GM04504 (cell line): ENCODE data around the gene EEF1AKMT4.

Experiments used
- DNase-seq: peaks from one replicate; pipeline ENCODE4 v3.0.0-alpha.2; 2012; ENCODE audit warnings: low read depth

The EEF1AKMT4 gene

DNA sequence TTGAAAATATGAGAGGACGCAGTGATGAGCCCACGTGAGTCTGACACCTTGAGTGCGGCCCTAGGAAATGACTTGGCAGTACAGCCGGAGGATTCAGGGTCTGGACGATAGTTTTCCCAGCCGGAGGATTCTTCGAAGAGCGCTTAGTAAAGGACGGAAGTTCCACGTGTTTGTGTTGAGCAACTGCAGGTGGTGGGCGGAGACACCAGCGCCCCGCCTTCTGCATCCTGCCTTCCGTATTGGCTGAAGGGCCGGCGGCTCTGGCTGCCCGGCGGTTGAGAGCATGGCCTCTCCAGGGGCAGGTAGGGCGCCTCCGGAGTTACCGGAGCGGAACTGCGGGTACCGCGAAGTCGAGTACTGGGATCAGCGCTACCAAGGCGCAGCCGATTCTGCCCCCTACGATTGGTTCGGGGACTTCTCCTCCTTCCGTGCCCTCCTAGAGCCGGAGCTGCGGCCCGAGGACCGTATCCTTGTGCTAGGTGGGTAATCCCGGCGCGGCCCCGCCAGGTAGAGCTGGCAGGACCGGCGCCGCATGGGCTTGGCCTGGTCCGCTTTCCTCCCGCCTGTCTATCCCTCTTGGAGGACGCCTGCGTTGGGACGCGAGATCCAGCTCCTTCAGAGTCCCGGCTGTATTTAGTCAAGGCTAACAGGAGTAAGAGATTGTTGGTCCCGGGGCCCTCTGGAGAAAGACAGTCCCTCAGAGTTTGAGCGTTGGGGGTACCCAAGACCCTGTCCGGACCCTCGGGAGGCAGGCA is at the start of gene EEF1AKMT4:
Gene EEF1AKMT4 (plus strand): TSS at position 261 of the 755 bp plus-strand sequence. CDS start 23 bp downstream, at position 284.
- DNase-seq, result peak; percentile 93

DNA sequence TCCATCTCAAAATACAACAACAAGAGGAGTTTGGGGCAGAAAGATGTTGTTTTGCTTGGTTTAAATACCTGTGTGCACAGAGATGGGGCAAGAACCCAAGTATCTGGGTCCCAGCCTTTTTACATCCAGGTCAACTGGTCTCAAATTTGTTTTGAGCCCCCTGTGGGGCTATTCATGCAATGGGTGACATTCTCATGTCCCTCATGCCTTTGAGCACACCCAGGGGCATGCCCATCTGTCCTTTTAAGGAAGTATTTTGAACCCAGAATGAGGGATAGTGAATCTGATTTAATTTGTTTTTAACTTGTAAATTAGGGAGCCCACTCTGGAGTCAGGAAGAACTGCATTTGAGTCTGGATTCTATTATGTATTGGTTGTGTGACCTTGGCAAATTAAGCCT is 48.6 kb upstream of the EEF1AKMT4 start:
- no peak for DNase-seq

DNA sequence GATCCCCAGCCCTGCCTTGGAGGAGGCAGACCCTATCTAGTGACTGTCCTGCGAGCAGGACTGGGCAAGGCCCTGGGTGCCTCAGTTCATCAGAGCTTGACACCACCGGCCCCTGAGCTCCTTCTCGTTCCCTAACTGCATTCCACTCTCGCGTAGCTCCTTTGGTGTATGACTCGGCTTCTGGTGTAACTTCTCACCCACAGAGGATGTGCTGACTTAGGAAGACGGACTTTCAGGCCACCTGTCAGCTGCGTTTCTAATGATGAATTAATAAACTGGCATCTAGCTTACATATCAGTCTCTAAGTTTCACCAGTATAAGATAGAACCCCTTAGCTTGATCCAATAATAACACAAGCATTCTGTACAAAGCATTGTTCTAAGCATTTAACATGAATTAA is 45.9 kb upstream of the EEF1AKMT4 start:
- DNase-seq, result no peak

DNA sequence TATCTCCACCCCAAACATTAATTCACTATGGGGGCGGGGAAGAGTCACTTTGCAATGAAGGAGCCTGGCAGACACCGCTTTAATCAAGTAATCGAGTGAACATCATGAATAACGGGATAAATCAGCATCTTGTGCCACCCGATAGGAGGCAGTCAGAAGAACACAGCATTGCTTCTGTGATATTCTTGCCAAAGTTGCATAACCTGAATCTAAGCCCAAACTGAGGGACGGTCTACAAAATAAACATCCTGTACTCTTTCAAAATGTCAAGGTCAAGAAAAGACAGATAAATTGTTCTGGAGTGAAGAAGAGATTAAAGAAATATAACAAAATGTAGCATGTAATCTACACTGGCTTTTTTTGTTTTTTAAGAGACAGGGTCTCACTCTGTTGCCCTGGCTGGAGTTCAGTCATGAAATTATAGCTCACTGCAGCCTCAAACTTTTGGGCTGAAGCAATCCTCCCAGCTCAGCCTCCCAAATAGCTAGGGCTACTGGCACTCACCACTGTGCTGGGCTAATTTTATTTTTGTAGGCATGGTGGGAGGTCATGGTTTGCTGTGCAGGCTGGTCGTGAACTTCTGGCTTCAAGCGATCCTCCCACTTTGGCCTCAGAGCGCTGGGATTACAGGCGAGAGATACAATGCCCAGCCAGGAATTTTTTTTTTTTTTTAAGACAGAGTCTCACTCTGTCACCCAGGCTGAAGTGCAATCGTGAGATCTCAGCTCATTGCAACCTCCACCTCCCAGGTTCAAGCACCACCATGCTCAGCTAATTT is 40.1 kb upstream of the EEF1AKMT4 start:
- no peak for DNase-seq

DNA sequence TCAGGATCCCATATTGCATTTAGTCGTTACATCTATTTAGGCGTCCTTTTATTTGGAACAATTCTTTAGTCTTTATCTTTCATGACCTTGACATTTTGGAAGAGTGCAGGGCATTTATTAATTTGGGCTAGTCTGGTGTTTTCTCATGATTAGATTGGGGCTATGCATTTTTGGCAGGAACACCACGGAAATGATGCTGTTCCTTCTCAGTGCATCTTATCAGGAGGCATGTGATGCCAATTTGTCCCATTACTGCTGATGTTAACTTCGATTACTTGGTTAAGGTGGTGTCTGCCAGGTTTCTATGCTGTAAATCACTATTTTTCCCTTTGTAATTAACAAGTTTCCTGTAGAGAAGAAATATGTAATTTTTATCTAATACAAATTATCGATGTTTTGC is 38.2 kb upstream of the EEF1AKMT4 start:
- no peak for DNase-seq

DNA sequence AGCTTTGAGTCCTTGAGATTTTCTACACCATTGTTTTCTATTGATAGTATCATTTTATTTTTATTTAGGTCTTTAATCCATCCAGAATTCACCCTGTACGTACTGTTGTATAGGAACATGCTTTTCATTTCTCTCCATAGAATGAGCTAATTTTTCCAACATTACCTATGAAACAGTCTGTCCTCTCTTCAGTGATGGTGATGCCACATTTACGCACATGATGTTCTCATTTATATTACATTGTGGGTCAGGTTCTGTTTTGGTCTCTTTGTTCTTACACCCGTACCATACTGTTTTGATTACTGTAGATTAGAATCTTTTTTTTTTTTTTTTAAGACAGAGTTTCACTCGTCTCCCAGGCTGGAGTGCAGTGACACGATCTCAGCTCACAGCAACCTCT is 37.8 kb upstream of the EEF1AKMT4 start:
- no peak for DNase-seq

DNA sequence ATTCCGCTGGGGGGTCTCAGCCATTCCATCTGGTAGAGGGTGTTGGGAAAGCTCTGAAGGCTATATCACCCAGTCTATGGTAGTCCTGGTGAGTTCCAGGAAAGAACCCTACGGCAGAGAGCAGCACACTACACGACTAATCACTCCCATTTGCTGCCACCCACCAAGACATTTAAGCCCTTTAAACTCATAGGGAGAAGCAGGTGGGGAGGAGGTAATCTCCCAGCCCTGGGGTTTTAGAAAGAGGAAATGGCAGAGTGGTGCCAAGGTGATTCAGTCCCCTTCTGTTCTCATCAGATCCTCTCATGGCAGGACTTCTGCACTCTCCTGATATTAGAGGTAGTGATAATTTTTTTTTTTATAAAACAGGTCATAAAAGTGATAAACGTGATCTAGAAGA is 30.7 kb upstream of the EEF1AKMT4 start:
- DNase-seq, result no peak

DNA sequence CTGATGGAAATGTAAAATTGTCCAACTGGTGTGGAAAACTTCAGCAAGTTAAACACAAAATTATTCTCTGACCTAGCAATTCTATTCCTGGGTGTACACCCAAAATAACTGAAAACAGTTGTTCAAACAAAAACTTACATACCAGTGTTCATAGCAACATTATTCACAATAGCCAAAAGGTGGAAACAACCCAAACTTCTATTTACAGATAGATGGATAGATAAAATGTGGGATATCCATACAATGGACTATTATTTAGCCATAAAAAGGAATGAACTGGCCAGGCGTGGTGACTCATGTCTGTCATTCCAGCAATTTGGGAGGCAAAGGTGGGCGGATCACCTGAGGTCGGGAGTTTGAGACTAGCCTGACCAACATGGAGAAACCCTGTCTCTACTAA is 27.0 kb upstream of the EEF1AKMT4 start:
- no peak for DNase-seq

DNA sequence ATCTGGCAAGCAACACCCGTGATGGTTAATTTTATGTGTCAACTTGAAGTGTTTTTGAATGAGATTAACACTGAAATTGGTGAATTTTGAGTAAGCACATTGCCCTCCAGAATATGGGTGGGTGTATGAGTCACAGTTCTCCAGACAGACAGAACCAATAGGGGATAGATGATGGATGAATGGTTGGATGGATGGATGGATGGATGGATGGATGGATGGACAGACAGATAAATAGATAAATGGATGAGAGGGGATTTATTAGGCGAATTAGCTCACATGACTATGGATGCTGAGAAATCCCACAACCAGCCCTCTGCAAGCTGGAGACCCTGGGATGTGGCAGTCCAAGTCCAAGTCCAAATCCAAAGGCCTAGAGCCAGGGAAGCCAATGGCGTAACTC is 25.5 kb upstream of the EEF1AKMT4 start:
- DNase-seq, result no peak

DNA sequence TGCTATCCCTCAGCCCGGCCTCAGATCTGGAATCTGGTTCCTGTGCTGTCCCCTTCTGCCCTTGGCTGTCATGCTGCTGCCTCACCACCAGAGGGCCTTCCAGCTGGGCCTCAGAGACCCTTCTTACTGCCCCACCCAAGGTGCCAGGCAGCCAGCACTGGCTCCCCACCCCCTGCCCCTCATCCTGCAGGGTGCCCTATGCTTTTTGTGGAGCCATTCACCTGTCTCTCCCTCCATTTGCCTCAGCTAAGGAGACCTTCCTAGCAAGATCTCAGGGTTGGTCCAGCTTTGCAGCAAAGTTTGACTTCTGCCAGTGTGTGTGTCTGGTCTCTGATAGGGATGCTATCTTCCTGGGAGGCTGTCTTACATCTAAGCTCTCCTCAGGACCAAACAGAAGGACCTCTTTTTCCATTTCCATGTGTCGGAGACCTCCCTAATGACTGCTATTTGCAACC is 22.0 kb upstream of the EEF1AKMT4 start:
- no peak for DNase-seq

DNA sequence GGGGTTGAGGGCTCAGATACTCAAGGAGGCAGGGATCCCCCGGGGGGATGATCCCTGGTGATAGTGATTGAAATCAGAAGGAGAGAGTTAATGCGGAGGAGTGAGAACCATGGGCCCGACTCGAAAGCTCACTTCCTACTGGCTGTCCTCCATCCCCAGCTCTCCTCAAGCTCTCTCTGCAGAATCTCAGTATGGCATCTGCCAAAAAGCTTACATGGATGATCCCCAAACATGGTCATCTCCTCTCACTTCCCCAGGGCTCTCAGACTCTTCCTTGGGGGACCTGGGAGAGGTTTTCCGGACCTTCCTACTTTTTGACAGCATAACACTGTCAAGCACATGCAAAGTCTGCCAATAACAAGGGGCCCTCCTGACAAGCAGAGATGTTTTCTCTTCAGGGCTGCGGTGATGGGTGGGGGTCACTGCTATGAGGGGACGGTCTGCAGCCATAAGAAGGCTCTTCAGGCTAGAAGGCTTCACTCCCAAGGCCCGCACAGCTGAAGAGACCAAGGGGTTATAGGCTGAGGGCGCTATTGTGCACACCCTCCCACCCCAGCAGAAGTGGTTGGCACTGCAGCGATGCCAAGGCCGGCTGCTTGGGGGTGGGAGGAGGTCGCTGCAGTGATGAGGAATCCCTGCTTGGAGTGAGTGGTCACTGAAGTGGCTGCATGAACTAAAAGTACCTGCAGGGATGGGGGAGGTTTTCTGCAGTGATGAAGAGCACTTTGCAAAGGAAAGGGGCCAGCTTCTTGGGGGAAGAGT is 20.9 kb upstream of the EEF1AKMT4 start:
- DNase-seq, result no peak

DNA sequence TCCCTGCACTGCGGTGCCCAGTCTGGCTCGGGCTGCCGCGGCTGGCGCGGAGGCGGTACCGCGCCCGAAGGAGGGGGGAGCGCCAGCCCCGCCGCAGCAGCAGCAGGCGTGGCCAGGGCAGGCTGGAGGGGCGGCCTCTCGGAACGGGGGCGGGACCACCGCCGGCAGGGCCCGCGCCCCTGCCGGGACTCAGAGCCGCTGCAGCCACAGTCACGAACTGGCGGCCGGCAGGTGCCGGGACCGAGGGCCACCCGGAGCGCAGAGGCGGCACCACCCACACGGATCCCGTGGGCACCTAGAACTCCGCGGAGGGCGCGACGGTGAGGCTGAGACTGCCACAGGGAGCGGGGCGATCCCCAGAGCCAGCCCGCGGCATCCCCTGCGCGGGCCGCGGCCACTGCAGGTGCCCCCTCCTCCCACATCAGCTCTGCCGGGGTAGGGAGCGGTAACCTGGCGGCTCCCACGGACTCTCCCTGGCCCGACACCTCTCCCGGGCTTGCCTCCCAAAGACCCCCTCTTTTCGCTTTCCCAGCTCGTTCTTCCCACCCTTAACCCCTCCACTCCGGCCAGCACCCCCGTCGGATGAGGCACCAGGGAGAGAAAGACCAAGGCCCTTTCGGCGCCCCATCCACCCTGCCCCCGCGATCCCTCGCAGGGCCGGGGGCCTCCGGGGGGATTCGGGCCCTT is 19.9 kb upstream of the EEF1AKMT4 start, which contains the start of gene VWA5B2:
Gene VWA5B2 (plus strand): TSS at position 192 of the 687 bp plus-strand sequence. CDS start 944 bp downstream, outside the sequence.
- DNase-seq, result no peak

DNA sequence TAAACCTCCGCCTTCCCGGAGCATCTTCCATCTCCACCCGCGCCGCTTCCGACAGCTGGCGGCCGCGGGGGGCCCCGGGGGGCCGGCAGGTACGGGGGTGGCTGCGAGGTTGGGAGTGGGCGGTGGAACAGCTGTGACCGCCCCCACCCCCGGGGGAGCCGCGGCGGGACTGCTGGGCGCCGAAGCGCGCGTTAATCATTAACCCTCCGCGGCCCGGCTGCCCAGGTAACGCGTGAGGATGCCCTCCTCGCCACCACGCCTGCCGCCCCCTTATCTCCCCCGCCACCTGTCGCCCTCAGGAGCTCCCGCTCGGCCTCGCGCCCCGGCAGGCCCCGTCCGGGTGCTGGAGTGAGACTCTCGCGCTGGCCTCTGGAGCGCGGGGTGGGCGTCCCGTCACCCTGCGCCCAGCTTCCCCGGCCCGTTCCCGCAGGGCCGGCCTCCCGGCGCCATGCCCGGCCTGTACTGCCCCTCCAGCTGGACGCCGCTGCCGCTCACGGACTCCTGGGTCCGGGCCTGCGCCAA is 19.3 kb upstream of the EEF1AKMT4 start:
- no peak for DNase-seq

DNA sequence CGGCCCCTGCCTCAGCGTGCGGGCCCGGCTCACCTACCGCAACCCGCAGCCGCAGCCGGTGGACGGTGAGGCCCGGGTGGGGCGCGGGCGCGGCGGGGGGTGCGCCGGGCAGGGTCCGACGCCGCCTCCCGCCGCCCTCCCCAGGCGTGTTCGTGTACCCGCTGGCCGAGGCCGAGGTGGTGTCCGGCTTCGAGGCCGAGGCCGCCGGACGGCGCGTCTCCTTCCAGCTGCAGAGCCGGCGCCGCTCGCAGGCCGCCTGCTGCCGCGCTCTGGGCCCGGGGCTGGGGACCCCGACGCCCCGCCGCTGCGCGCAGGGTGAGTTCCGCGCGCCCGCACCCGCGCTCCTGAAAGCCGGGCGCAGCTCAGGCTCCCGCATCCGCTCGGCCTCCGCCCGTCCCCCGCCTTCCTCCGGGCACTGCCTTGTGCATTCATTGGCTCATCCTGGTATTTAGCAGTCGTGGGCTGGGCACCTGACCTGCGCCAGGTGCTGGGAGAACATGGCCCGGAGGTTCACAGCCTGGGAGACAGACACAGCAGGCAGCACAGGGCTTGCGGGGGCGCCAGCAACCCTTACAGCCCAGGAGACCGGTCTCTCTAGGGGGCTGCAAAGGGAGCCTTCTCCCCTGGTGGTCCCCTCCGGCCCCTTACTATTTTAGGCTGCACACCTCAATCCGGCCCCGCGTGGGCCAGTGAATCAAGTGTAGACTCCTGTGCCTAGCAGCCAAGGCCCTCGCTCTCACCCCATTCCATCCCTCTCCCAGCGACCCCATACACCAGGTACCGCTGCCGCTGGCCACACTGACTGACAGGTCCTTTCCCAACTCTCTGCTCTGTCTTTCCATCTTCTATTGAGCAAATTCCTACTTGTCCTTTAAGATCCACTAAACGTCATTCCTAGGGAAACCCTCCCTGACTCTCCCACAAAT is 18.6 kb upstream of the EEF1AKMT4 start:
- DNase-seq, result no peak

DNA sequence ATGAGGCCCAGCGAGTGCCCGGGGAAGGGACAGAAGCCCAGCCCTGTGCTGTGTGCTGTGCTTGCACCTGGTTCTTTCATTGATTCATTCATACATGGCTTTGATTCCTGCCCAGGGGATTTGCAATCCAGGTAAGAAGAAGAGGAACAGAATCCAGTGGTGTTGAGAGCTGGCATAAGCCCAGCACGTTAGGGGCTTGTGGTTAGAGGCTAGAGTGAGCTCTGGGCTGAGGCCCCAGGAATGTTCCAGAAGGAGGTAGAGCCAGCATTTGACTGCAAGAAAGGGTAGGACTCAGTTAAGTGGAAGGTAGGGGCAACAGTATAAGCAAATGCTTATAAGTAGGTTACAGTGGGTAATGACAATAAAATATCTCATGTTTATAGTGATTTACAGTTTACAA is 17.8 kb upstream of the EEF1AKMT4 start:
- no peak for DNase-seq

DNA sequence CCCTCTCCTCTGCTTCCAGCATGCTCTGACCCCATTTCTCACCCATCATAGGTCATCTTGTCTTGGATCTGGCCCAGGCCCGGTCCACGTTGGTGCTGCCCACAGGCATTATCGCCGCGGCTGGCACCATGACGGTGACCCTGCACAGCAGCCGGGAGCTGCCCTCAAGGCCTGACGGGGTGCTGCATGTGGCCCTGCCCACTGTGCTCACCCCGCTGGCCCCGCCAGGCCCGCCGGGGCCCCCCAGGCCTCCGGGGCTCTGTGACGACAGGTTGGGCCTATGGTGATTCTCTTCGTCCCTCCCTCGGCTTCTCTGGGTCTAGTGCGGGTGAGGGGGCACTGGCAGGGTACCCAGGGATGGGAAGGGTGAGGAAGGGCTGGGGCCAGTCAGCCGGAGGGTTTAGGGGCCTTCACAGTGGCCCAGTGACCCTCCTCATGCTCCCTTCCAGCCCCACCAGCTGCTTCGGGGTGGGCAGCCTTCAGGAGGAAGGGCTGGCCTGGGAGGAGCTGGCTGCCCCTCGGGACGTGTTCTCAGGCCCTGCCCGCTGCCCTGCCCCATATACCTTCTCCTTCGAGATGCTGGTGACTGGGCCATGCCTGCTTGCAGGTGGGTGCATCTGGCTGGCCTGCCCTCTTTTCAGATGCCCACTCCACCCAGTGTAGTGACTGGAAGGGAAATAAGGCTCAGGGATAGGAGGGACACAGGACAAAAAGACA is 16.2 kb upstream of the EEF1AKMT4 start:
- no peak for DNase-seq

DNA sequence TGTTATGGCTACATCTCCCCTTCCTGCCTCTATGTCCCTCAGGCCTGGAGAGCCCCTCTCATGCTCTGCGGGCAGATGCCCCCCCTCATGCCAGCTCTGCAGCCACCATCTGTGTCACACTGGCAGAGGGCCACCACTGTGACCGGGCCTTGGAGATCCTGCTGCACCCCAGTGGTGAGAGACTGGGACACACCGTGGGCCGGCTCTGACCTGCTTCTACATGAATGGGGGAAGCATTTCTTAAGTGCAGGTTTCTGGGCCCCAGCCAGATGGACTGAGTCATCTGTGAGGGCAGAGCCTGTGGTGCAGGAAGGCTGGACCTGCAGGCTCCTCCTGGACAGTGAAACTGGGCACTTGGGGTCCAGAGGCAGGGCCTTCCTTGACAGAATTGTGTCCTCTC is 15.2 kb upstream of the EEF1AKMT4 start:
- peak; percentile 52 for DNase-seq

DNA sequence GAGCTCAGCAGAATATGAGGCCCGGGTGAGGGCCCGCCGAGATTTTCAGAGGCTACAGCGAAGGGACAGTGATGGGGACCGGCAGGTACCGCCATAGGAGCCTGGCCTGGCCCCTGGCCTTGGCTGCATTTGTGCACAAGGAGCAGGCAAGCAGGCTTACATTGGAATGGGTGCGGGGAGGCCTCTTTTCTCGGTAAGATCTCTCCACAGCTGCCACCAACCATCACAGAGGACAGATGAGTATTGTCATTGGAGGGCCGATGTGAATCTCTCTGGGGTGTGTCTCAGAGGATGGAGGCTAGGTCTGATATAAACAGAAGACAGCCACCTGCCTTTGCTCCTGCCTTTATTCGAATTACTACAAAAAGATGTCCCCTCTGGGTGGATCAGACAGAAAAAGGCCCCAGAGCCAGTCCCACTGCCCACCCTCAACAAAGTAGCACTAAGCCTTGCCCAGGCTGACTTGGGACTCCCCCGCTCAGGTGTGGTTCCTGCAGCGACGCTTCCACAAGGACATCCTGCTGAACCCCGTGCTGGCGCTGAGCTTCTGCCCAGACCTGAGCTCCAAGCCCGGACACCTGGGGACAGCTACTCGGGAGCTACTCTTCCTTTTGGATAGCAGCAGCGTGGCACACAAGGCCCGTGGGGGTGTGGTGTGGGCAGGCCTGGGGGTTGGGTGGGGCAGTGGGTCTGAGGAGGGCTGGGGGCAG is 14.6 kb upstream of the EEF1AKMT4 start:
- no peak for DNase-seq

DNA sequence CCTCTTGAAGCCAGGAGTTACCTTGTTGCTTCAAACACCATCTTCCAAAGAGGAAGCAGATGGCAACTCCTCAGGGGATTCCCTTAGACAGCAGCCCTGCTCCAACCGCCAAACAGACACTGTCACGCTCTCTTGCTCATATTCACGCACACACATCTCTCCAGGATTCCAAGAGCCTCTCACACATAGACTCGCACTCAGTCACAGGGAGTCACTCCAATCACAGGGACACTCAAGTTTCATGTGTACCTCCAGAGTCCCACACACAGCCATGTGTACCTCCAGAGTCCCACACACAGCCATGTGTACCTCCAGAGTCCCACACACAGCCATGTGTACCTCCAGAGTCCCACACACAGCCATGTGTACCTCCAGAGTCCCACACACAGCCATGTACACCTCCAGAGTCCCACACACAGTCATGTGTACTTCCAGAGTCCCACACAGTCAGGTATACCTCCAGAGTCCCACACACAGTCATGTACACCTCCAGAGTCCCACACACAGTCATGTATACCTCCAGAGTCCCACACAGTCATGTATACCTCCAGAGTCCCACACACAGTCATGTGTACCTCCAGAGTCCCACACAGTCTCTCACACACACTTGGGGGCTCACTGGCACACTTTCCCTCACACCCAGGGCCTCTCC is 14.0 kb upstream of the EEF1AKMT4 start:
- DNase-seq, result no peak
